Measurements from ENCODE around the gene ZNF527.
"Not testable (repeated sequence)": the region's sequence is repeated elsewhere in the genome, so short reads cannot be mapped to it uniquely, and the experiment has no call there.

GRCh38 chr19:37406140-37406846 lies 35.4 kb downstream of the ZNF527 start:
- not testable (repeated sequence) for TF ChIP-seq CTCF (IDR thresholded peaks at IDR 0.05 in 2 of 3, conservative IDR thresholded peaks at IDR 0.05 in 1 of 3; ENCODE audit: borderline replicate concordance in 1 of 3, insufficient read depth in 1 of 3, low read depth in 2 of 3, low read length in 2 of 3); FOSL1 (IDR thresholded peaks at IDR 0.05; ENCODE audit: low read depth); MAX (IDR thresholded peaks at IDR 0.05); EZH2 (IDR thresholded peaks at IDR 0.05); SIN3A (IDR thresholded peaks at IDR 0.05; ENCODE audit: low read depth); SRF (IDR thresholded peaks at IDR 0.05; ENCODE audit: low read depth); REST (IDR thresholded peaks at IDR 0.05; ENCODE audit: low read depth); POLR2A (IDR thresholded peaks at IDR 0.05; ENCODE audit: borderline replicate concordance, extremely low read depth, insufficient read depth, insufficient read length); ZFX (IDR thresholded peaks at IDR 0.05); TCF7L2 (IDR thresholded peaks at IDR 0.05; ENCODE audit: borderline replicate concordance, extremely low read depth, insufficient read depth, insufficient read length); POLR2AphosphoS5 (IDR thresholded peaks at IDR 0.05; ENCODE audit: low read depth, low read length)
